NB4 (cell line): Measurements from ENCODE around the gene CROCC2.

Experiments used
- DNase-seq: peaks from one replicate; pipeline ENCODE4 v3.0.0; 2010; ENCODE audit warnings: low read depth
- H3K4me3 ChIP-seq: one replicate; pipeline ENCODE4 v1.5.1; 2011; ENCODE audit warnings: mild to moderate bottlenecking, low read depth, low read length, moderate library complexity
- MYC ChIP-seq: IDR thresholded peaks from 2 replicates; pipeline ENCODE4 v1.6.1; 2011; ENCODE audit warnings: low read depth, low read length
- POLR2A ChIP-seq: IDR thresholded peaks from 2 replicates; pipeline ENCODE4 v1.6.1; 2011; ENCODE audit warnings: mild to moderate bottlenecking; ENCODE audit not compliant: insufficient read length; ENCODE audit errors: extremely low read depth
- TF ChIP-seq, protein P1 (sequence below): IDR thresholded peaks from 2 replicates; pipeline ENCODE4 v1.6.1; 2011; ENCODE audit warnings: low read depth, low read length
- TF ChIP-seq, protein P2 (sequence below): IDR thresholded peaks from one replicate; pipeline ENCODE4 v1.5.1; 2012; ENCODE audit warnings: low read depth, low read length

The CROCC2 gene

DNA sequence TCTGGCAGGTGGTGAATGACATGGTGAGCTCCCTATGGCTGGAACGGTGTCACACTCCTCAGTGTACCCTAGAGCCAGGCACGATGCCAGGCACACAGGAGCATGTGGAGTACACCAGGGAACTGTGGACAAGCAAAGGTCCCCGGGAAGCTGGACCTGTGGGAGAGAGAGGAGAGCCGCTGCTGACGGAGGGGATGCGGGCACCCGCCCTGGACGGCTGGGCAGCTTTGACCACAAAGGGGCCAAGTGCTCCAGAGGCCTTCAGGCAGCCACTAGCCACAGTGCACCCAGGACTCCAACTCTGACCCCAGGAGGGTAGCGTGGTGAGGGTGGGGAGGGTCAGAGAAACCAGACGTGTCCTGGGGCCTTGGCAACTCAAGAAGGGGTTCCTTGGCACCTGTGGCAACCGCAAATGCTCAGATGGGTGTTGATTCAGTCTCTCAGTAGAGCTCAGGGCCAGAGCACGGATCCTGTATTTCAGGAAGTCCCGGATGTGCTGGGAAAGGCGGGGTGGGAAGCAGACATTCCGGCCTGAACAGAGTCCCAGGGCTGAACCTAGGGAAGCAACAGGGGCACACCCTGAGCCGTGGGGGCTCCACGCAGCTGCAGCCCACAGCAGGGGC is 7.9 kb upstream of the CROCC2 start:
- TF ChIP-seq, protein P1, sequence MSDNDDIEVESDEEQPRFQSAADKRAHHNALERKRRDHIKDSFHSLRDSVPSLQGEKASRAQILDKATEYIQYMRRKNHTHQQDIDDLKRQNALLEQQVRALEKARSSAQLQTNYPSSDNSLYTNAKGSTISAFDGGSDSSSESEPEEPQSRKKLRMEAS: no peak
- TF ChIP-seq, protein P2, sequence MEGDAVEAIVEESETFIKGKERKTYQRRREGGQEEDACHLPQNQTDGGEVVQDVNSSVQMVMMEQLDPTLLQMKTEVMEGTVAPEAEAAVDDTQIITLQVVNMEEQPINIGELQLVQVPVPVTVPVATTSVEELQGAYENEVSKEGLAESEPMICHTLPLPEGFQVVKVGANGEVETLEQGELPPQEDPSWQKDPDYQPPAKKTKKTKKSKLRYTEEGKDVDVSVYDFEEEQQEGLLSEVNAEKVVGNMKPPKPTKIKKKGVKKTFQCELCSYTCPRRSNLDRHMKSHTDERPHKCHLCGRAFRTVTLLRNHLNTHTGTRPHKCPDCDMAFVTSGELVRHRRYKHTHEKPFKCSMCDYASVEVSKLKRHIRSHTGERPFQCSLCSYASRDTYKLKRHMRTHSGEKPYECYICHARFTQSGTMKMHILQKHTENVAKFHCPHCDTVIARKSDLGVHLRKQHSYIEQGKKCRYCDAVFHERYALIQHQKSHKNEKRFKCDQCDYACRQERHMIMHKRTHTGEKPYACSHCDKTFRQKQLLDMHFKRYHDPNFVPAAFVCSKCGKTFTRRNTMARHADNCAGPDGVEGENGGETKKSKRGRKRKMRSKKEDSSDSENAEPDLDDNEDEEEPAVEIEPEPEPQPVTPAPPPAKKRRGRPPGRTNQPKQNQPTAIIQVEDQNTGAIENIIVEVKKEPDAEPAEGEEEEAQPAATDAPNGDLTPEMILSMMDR: no peak
- no peak for TF ChIP-seq POLR2A
- TF ChIP-seq MYC: no peak
- no peak for DNase-seq
- no peak overlapping the region for H3K4me3 ChIP-seq

GRCh38 chr2:240898731-240899467 is 7.2 kb upstream of the CROCC2 start:
- no peak overlapping the region for H3K4me3 ChIP-seq
- DNase-seq: no peak
- TF ChIP-seq MYC (no peak), POLR2A (no peak)
- TF ChIP-seq, protein P2: no peak
- TF ChIP-seq, protein P1: no peak

DNA sequence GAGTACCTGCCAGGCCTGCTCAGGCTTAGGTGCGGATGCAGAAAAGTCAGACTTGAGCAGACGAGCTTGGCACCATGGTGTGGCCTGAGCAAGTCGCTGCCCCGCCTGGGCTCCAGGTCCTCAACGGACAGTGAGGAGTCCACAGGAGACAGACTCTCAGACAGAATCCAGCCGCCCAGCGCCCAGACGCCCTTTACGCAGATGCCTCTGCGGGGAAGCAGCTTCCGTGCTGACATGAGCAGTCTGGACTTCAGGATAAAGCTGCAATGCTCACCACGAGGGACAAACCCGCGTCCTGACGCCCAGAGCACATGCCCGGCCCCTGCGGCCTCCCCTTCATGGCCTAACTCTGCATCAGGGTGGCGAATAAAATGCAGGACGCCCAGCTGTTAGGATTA is 6.7 kb upstream of the CROCC2 start:
- H3K4me3 ChIP-seq: no peak overlapping the region
- TF ChIP-seq POLR2A: no peak
- TF ChIP-seq, protein P1: no peak
- no peak for TF ChIP-seq MYC
- TF ChIP-seq, protein P2: no peak
- no peak for DNase-seq

DNA sequence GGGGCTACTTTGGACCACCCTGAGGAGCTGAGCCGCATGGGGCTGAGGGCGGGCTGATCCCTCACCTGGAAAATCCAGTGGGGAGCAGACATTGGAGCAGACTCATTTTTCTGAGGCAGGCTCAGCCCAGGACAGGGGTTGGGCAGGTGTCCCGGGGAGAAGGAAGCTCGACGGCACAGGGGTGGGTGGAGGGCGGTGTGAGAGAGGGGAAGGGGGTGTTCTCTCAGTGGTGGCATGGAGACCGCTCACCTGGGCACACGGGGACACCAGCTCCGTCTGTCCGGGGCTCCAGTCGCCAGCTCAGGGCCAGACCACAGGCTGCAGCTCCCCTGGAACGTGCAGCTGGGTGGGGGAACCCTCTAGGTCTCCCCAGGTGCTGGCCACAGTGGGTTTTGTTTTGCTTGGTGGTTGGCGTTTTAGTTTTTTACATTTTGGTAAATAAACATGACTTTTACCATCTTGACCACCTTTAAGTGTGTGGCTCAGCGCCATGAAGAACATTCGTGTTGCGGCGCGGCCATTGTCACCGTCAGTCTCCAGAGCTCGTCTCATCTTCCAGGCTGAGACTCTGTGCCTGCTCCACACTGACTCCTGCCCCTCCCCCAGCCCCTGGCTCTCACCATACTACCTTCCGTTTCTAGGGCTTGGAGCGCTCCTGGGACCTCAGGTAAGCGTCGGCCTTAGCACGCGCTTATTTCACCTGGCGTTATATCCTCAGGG is 5.8 kb upstream of the CROCC2 start:
- no peak for DNase-seq
- no peak overlapping the region for H3K4me3 ChIP-seq
- TF ChIP-seq, protein P1: no peak
- no peak for TF ChIP-seq MYC
- TF ChIP-seq, protein P2: no peak
- TF ChIP-seq POLR2A: no peak

GRCh38 chr2:240901986-240902614 is 4.0 kb upstream of the CROCC2 start:
- TF ChIP-seq, protein P2: no peak
- TF ChIP-seq, protein P1: no peak
- TF ChIP-seq POLR2A (no peak), MYC (no peak)
- H3K4me3 ChIP-seq: no peak overlapping the region
- DNase-seq: no peak
